ENCODE measurements around the gene C2orf72.

- TF ChIP-seq CTCF (conservative IDR thresholded peaks at IDR 0.05 in 1 of 2, IDR thresholded peaks at IDR 0.05 in 1 of 2; ENCODE audit: low read depth in 1 of 2, low read length in 2 of 2) (no peak), EZH2 (IDR thresholded peaks at IDR 0.05; ENCODE audit: low read length, missing control alignments) (no peak)
These were observed 6.5 kb downstream of the C2orf72 start for GRCh38 chr2:231043796-231044195.

Data from fibroblast of lung (primary cell).